KG1 (cell line): Measurements from ENCODE around the gene TJP1.

Experiments used
- DNase-seq: peaks from one replicate; lab custom pipeline; 2025; lab: John Stamatoyannopoulos, UW

TJP1 gene

DNA sequence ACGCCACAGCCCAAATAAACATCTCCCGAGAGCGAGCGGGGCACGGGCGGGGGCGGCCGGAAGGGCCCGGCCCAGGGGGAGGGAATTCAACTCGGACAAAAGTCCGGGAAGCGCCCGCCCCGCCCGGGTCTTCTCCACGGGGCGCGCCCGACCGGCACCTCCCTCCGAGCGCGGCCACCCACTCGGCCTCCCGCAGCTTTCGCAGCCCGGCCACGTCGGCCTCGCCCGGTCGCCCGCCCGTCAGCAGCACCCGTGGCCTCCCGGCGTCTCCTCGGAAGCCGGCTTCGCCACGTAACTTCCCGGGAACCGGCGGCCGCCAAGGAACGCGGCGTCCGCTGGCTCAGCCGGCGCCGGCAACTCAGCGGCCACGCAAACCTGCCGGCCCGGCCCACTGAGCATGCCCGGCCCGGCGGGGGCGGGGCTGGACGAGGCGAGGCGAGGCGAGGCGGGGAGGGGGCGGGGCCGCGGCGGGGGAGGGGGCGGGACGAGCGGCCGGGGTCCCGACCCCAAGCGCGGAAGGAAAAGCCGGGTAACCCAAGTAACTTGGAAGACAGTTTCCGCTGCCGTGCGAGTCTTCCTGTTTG is at the start of gene TJP1:
Gene TJP1 (minus strand): TSS at position 369 of the 584 bp plus-strand sequence. CDS start 440 bp downstream, outside the sequence.
- DNase-seq: no peak

DNA sequence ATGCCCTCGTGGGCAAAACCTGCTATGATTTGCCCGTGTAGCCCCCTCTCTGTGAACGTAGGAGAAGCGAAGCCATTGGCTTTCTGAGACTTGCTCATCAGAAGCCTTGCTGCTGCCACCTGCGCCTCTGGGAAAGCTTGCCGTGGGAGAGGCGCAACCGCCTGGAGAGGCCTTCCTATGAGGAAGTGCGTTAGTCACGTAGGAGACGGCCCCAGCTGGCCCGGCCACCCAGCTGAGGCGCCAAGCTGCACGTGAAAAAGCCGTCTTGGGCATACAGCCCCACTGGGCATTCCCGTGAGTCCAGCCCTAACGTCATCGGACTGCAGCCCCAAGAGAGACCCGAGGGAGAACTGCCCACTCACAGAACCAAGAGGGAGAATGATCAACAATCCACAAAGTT is 49.1 kb upstream of the TJP1 start:
- DNase-seq: no peak

GRCh38 chr15:29870495-29871151 is 48.4 kb upstream of the TJP1 start:
- DNase-seq: no peak

DNA sequence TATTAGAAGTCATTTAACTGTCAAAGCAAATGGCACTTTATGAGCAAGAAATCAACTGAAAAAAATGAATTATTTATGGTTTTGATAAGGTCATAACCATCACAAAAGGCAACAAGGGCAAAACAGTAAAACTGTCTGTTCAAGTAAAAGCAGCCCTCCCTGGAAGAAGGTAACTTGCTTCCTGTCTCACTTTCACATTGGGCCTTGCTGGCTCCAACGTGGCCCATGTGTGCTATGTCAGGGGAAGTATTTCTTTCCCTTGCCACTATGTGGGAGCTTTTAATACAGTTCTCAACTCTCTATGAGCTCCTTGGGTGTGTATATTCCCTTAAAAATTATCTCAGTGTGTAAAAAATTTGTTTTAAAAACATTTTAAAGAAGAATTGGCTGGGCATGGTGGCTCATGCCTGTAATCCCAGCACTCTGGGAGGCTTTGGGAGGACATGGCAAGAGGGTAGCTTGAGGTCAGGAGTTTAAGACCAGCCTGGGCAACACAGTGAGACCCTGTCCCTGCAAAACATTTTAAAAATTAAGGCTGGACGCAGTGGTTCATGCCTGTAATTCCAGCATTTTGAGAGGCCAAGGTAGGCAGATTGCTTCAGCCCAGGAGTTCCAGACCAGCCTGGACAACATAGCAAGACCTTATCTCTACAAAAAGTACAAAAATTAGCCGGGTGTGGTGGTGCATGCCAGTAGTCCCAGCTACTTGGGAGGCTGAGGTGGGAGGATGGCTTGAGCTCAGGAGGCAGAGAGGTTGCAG is 45.2 kb upstream of the TJP1 start:
- no peak for DNase-seq

GRCh38 chr15:29866337-29866736 is 44.1 kb upstream of the TJP1 start:
- no peak for DNase-seq

GRCh38 chr15:29864501-29864900 is 42.2 kb upstream of the TJP1 start:
- no peak for DNase-seq

DNA sequence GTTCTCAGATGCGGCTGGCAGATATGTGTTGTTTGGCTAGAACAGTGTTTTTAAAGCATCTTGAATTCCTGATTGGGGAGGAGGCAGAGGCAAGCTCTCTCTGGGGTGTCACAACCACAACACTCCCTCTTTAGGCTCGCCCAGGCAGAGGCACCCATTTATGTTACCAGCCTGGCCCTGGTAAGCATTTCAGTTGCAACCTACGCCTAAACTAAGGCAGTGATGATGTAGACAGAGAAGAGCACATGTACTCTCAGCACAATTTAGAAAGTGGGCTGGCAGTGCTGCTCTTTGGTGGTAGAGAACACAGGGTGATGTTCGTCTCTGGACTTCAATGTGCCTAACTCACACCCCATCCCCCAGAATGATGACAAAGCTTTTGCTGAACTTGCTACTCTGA is 41.2 kb upstream of the TJP1 start:
- DNase-seq: no peak

- DNase-seq: no peak
Observed at GRCh38 chr15:29862271-29862670, 40.0 kb upstream of the TJP1 start.

DNA sequence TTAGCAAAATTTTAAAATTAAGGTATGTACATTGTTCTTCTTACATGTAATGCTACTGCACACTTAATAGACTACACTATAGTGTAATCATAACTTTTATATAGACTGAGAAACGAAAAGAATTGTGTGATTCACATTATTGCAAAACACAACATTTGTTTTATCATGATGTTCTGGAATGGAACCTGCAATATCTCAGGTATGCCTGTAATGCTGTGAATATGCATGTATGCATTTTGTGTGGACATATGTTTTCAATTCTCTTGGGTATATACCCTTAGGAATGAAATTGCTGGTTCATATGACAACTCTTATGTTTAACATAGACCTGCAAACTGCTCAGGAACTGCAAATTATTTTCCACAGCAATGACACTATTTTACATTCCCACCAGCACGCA is 38.6 kb upstream of the TJP1 start:
- DNase-seq: no peak

DNA sequence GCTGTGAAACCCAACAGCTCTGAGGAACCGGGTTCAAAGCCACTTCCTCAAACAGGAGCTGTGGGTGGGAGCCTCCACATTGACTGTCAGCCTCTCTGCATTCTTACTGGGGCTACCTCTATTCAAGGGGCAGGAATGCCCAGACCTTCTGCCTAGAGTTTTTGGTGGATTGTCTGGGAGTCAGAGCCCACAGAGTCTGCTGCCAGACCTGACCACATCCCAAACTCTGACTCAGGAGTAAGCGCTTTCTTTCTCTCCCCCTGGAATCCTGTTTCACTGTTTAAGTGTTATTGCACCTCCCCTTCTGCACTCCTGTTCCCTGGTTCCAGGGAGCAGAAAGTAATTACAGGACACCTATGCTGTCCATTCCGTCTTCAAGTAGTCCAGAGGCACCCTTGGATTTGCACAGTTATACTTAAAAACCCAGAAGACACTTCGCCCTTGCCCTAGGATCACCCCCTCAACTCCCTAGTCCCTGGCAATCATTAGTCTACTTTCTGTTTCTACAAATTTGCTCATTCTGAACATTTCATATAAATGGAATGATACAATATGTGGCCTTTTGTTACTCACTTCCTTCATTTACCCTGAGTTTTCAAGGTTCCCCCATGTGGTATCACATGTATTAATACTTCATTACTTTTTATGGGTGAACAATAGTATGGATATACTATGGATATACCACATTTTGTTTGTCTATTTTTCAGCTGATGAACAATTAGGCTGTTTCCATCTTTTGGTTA is 37.9 kb upstream of the TJP1 start:
- DNase-seq: no peak

- no peak for DNase-seq
Observed at GRCh38 chr15:29859293-29859692, 37.0 kb upstream of the TJP1 start.

DNA sequence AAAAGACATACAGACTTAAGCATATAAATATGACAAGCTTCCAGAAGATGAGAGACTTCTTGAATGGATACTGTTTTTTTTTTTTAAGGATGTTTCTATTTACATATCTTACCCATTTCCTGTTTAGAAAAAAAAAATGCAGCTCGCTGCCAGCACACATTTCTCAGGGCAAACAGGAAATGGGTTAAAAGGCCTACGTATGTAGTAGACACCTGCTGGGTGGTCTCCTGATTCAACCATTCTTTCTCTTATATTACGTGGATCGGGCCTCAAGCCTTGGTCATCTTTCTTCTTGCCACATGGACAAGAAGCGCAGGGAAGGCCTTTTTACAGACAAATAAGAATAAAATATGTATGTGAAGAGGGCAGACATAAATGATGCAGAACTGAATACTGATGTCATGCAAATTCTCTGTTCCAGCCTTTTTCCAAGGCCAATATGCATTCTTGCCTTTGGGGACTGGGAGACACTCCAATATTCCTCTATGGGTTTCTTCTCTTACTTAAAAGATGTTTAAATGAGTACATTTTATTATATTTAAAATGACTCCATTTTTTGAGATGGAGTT is 35.0 kb upstream of the TJP1 start:
- no peak for DNase-seq

GRCh38 chr15:29854413-29854812 is 32.1 kb upstream of the TJP1 start:
- DNase-seq: no peak

DNA sequence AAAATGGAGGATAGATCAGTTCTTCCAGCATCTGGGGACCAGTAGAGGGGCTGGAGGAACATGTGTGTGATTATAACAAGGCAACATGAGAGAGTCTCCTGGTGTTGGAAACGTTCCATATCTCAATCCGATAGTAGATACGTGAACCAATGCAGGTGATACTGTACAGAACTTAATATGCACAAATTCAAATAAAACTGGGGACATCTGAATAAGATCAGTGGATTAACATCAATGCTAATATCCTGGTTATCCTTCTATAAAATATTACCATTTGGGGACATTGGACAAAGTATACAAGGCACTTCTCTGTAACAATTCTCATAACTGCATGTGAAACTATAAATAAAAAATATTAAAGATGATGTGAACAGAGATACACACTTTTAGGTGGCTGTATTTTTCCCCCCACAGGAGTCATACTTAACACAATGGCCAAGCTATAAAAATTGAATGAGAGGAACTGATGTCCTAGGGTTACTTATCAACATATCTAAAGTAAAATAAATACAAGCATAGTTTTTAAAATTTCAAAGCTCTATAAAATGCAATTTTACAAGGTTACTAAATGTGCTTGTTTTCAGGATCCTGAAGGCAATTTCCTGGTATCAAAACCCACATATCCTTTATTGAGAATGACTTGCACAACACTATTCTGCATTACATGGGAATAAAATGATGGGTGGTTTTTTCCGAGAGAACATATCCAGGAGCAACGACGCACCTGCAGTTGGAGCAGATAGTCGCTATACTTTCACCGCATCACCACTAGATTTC is 31.1 kb upstream of the TJP1 start:
- DNase-seq: no peak

DNA sequence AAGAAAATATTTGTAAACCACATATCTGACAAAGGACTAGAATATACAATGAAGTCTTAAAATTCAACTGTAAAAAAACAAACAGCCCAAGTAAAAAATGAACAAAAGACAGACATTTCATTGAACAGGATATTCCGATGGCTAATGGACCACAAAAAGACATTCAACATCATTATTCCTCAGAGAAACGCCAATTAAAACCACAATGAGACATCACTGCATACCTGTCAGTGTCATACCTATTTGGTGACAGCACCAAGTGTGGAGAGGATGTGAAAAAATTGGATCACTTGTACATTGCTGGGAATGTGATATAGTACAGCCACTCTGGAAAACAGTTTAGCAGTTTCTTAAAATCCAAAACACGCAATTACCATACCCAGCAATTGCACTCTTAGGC is 29.9 kb upstream of the TJP1 start:
- no peak for DNase-seq

DNA sequence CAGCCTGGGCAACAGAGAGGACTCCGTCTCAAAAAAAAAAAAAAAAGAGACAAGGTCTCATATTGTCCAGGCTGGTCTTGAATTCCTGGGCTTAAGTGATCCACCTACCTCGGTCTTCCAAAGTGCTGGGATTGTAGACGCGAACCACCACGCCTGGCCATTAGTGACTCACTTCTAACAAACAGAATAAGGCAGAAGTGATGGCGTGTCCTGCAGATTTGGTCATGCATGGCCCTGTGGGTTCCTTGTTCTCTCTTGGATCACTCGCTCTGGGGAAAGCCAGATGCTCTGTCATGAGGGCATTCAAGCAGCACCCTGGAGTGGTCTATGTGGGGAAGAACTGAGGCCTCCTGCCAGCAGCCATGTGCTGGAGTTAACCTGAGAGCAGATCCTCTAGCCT is 27.4 kb upstream of the TJP1 start:
- no peak for DNase-seq

DNA sequence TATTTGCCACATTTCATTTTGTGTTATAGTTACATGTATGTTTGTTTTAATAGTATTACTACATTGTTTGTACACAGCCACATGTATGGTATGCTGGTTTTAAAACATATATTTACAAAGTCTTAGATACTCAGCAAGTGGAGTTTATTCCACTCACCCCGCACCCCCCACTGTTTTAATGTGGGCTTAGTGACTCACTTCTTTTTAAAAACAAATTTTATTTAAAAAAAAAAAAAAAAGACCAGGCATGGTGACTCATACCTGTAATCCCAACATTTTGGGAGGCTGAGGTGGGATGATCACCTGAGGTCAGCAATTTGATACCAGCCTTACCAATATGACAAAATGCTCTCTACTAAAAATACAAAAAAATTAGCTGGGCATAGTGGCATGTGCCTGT is 26.9 kb upstream of the TJP1 start:
- no peak for DNase-seq

- DNase-seq: no peak
Observed at GRCh38 chr15:29844290-29844903, 22.1 kb upstream of the TJP1 start.

GRCh38 chr15:29842290-29842689 is 20.0 kb upstream of the TJP1 start:
- no peak for DNase-seq

DNA sequence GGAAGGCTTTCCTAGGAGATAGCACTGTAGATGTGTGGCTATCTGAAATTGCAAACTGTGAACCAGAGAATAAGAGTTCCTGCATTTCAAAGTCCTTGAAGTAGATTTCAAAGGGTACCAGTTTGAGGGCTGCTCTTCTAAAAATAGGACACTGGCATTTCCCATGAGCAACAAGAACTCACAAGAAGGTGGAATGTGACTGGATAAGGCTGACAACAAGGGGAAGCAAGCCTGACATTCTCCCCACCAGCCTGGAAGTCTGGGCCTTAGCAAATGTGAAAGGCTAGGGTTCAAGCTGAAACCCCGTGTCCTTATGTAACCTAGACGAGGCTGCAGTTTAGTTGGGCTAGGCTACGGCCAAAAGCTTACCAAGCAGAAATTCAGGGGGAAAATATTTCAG is 18.7 kb upstream of the TJP1 start:
- DNase-seq: no peak

- DNase-seq: no peak
Observed at GRCh38 chr15:29840054-29840453, 17.8 kb upstream of the TJP1 start.
